HEK293T (cell line): ENCODE results near the gene CLEC4G.

Source experiments
- CTCF ChIA-PET: fragments of 350-600 bp; formaldehyde crosslinking; extraction: SDS; loops from one replicate; lab custom pipeline; 2021; ENCODE audit warnings: antibody characterized with exemption, inconsistent platforms; lab: Yijun Ruan, JAX
- POLR2A ChIA-PET: fragments of 350-600 bp; formaldehyde crosslinking; extraction: SDS; loops from one replicate; lab custom pipeline; 2020; ENCODE audit warnings: antibody characterized with exemption, inconsistent platforms; lab: Yijun Ruan, JAX
- DNase-seq: peaks from one replicate; pipeline ENCODE4 v3.0.0; 2012; ENCODE audit warnings: mixed read lengths; ENCODE audit errors: extremely low spot score
- ARNT ChIP-seq: fragments of 450-650 bp; IDR thresholded peaks from 2 replicates; pipeline ENCODE4 v1.6.1; 2017; ENCODE audit warnings: mild to moderate bottlenecking
- BHLHE40 ChIP-seq: fragments of 450-650 bp; IDR thresholded peaks from 2 replicates; pipeline ENCODE4 v1.6.1; 2016; ENCODE audit warnings: mild to moderate bottlenecking, moderate library complexity, borderline replicate concordance
- CTBP1 ChIP-seq: fragments of 450-650 bp; IDR thresholded peaks from 2 replicates; pipeline ENCODE4 v1.6.1; 2016; ENCODE audit warnings: borderline replicate concordance
- ELF4 ChIP-seq: fragments of 450-650 bp; IDR thresholded peaks from 2 replicates; pipeline ENCODE4 v1.6.1; 2017; ENCODE audit warnings: antibody characterized with exemption
- FOXA1 ChIP-seq: fragments of 450-650 bp; IDR thresholded peaks from 2 replicates; pipeline ENCODE4 v1.6.1; 2016; ENCODE audit warnings: mild to moderate bottlenecking
- FOXK2 ChIP-seq: fragments of 450-650 bp; IDR thresholded peaks from 2 replicates; pipeline ENCODE4 v1.6.1; 2016; ENCODE audit warnings: mild to moderate bottlenecking
- FOXM1 ChIP-seq: fragments of 450-650 bp; IDR thresholded peaks from 2 replicates; pipeline ENCODE4 v1.6.1; 2017; ENCODE audit warnings: mild to moderate bottlenecking, borderline replicate concordance
- HDGF ChIP-seq: fragments of 450-650 bp; IDR thresholded peaks from 2 replicates; pipeline ENCODE4 v1.6.1; 2017; ENCODE audit warnings: antibody characterized with exemption, borderline replicate concordance
- L3MBTL2 ChIP-seq: fragments of 450-650 bp; conservative IDR thresholded peaks from 2 replicates; pipeline ENCODE4 v1.6.1; 2016; ENCODE audit warnings: mild to moderate bottlenecking
- LEF1 ChIP-seq: fragments of 450-650 bp; IDR thresholded peaks from 2 replicates; pipeline ENCODE4 v1.6.1; 2017; ENCODE audit warnings: mild to moderate bottlenecking, borderline replicate concordance
- NFRKB ChIP-seq: fragments of 450-650 bp; IDR thresholded peaks from 2 replicates; pipeline ENCODE4 v1.6.1; 2016; ENCODE audit warnings: mild to moderate bottlenecking, moderate library complexity
- PKNOX1 ChIP-seq: fragments of 450-650 bp; IDR thresholded peaks from 2 replicates; pipeline ENCODE4 v1.6.1; 2016
- SP1 ChIP-seq: fragments of 450-650 bp; IDR thresholded peaks from 2 replicates; pipeline ENCODE4 v1.6.1; 2017
- SUZ12 ChIP-seq: fragments of 450-650 bp; IDR thresholded peaks from 2 replicates; pipeline ENCODE4 v1.6.1; 2016; ENCODE audit warnings: mild to moderate bottlenecking
- TARDBP ChIP-seq: fragments of 450-650 bp; IDR thresholded peaks from 2 replicates; pipeline ENCODE4 v1.6.1; 2016
- ZNF384 ChIP-seq: fragments of 450-650 bp; IDR thresholded peaks from 2 replicates; pipeline ENCODE4 v1.6.1; 2016

The CLEC4G gene

DNA sequence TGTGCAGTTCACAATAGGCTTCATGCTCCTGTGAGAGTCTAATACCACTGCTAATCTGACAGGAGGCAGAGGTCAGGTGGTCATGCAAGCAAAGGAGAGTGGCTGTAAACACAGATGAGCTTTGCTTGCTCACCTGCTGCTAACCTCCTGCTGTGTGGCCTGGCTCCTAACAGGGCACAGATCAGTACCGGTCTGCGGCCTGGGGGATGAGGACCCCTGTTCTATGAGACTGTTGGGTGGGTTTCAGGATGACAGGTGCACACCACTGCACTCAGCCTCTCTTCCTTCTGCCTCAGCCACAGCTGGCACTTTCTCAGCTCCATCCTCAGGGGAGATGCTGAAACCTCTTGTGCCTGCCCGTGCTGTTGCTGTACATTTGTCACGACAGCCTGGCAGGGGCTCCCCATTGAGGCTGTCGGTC is 9.7 kb downstream of the CLEC4G start:
- POLR2A ChIA-PET = no interaction called here
- TF ChIP-seq SP1 (no peak), LEF1 (no peak), CTBP1 (no peak), ARNT (no peak), PKNOX1 (no peak), ZNF384 (no peak), L3MBTL2 (no peak), FOXA1 (no peak), BHLHE40 (no peak), FOXK2 (no peak), SUZ12 (no peak)
- DNase-seq = no peak
- CTCF ChIA-PET = no interaction called here

GRCh38 chr19:7720351-7720750 is 11.6 kb downstream of the CLEC4G start:
- ChIA-PET POLR2A (no interaction called here), CTCF (no interaction called here)
- TF ChIP-seq ARNT = no peak
- TF ChIP-seq L3MBTL2 = no peak
- no peak for TF ChIP-seq HDGF
- TF ChIP-seq SUZ12 = no peak
- TF ChIP-seq CTBP1 = no peak
- no peak for TF ChIP-seq SP1
- no peak for TF ChIP-seq PKNOX1
- DNase-seq = no peak

DNA sequence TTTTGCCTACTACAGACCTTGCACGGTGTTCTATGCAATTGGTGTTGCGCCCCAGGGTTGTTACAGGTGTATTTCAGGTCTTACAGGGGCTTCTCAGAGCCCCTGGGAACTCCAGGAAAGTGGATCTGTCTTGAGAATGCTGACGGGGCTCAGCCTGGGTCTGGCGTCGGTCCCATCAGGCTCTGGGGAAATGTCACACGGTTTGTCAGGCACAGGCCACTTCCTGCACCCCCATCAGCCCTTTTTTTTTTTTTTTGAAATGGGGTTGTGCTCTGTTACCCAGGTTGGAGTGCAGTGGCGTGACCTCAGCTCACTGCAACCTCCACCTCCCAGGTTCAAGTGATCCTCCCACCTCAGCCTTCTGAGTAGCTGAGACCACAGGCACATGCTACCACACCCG is 13.2 kb downstream of the CLEC4G start:
- ChIA-PET CTCF (interaction anchor here (0.6 kb wide), 1 partner anchor 868 kb away, joined by 3 read pairs; no protein-coding TSS in a partner anchor), POLR2A (no interaction called here)
- no peak for DNase-seq
- TF ChIP-seq L3MBTL2 = no peak
- TF ChIP-seq HDGF = no peak
- TF ChIP-seq ZNF384 = no peak
- no peak for TF ChIP-seq FOXM1
- no peak for TF ChIP-seq ELF4
- no peak for TF ChIP-seq SP1
- no peak for TF ChIP-seq ARNT
- TF ChIP-seq BHLHE40 = no peak
- no peak for TF ChIP-seq FOXA1
- no peak for TF ChIP-seq FOXK2
- no peak for TF ChIP-seq NFRKB
- TF ChIP-seq CTBP1 = no peak
- no peak for TF ChIP-seq TARDBP
- TF ChIP-seq SUZ12 = no peak
- no peak for TF ChIP-seq PKNOX1
- no peak for TF ChIP-seq LEF1

- no peak for DNase-seq
- ChIA-PET CTCF (no interaction called here), POLR2A (no interaction called here)
- TF ChIP-seq L3MBTL2 (no peak), FOXM1 (no peak), ZNF384 (no peak), SP1 (no peak), HDGF (no peak), TARDBP (no peak), LEF1 (no peak), SUZ12 (no peak), ARNT (no peak), CTBP1 (no peak), FOXK2 (no peak)
Observed at GRCh38 chr19:7716762-7717161, 15.1 kb downstream of the CLEC4G start.

DNA sequence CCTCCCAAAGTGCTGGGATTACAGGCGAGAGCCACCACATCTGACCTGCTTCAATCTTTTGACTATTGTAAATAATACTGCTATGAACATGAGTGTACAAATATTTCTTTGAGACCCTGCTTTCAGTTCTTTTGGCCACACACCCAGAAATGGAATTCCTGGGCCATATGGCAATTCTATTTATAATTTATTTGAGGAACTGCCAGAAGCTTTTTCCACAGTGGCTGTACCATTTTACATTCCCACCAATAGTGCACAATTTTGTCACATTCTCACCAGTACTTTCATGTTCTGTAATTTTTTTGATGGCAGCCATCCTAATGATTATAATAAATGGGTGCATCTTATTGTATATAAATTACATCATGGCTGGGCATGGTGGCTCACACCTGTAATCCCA is 16.2 kb downstream of the CLEC4G start:
- TF ChIP-seq TARDBP = no peak
- no peak for TF ChIP-seq ARNT
- TF ChIP-seq FOXA1 = no peak
- TF ChIP-seq FOXK2 = no peak
- no peak for TF ChIP-seq LEF1
- TF ChIP-seq BHLHE40 = no peak
- no peak for TF ChIP-seq SUZ12
- TF ChIP-seq SP1 = no peak
- TF ChIP-seq PKNOX1 = no peak
- TF ChIP-seq NFRKB = no peak
- TF ChIP-seq FOXM1 = no peak
- TF ChIP-seq CTBP1 = no peak
- TF ChIP-seq ELF4 = no peak
- TF ChIP-seq ZNF384 = no peak
- ChIA-PET CTCF (no interaction called here), POLR2A (no interaction called here)
- DNase-seq = no peak

DNA sequence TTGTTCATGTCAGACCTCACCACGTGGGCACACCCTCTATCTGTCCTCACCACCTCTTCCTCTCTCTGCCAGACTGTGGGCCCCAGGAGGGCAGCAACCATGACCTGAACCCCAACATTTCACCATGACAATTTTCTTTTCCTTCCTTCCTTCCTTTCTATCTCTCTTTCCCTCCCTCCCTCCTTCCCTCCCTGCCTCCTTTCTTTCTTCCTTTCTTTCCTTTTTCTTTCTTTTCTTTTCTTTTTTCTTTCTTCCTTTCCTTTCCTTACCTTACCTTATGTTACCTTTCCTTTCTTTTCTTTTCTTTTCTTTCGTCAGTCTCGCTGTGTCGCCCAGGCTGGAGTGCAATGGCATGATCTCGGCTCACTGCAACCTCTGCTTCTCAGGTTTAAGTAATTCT is 21.3 kb downstream of the CLEC4G start:
- CTCF ChIA-PET = no interaction called here
- POLR2A ChIA-PET = no interaction called here
- TF ChIP-seq SUZ12 = no peak
- no peak for TF ChIP-seq CTBP1
- TF ChIP-seq FOXK2 = no peak
- TF ChIP-seq HDGF = no peak
- no peak for TF ChIP-seq L3MBTL2
- no peak for TF ChIP-seq BHLHE40
- TF ChIP-seq ELF4 = no peak
- no peak for TF ChIP-seq PKNOX1
- no peak for TF ChIP-seq TARDBP
- TF ChIP-seq FOXA1 = no peak
- TF ChIP-seq ARNT = no peak
- TF ChIP-seq LEF1 = no peak
- no peak for TF ChIP-seq SP1
- TF ChIP-seq NFRKB = no peak
- TF ChIP-seq ZNF384 = no peak
- no peak for DNase-seq
